Mucosa of descending colon (tissue), 3 donors: ENCODE data around the gene ARL14EP. TPM values are rescaled to one million over a fixed set of nuclear protein-coding genes. Genes with fewer than 3 reads are reported as not detected.

Source experiments
- ATAC-seq: fragments of 200-7000 bp; cut with Tn5 transposase; one replicate; pipeline ENCODE4 v1.9.1; 2020; ENCODE audit warnings: mild to moderate bottlenecking, moderate library complexity
- DNase-seq, 3 donors: peaks; one replicate each; pipeline ENCODE4 v3.0.0-alpha.2; 2020
- H3K36me3 ChIP-seq: fragments of 200-600 bp; one replicate; pipeline ENCODE4 v1.8.0; 2021; ENCODE audit warnings: low read depth, mild to moderate bottlenecking
- H3K4me1 ChIP-seq: fragments of 200-600 bp; one replicate; pipeline ENCODE4 v1.8.0; 2021; ENCODE audit warnings: low read depth, mild to moderate bottlenecking
- H3K4me3 ChIP-seq: fragments of 200-600 bp; one replicate; pipeline ENCODE4 v1.8.0; 2021; ENCODE audit warnings: mild to moderate bottlenecking
- H3K9me3 ChIP-seq: fragments of 200-600 bp; one replicate; pipeline ENCODE4 v1.8.0; 2021; ENCODE audit warnings: mild to moderate bottlenecking
- CTCF ChIP-seq: fragments of 200-600 bp; IDR thresholded peaks from one replicate; pipeline ENCODE4 v1.8.0; 2022; ENCODE audit warnings: antibody characterized with exemption, mild to moderate bottlenecking
- intact Hi-C, 2 donors: fragments of 100-400 bp; cut with DNase I in 1 of 2; cut with micrococcal nuclease in 1 of 2; formaldehyde crosslinking; loops; one replicate each; pipeline versions ENCODE4 v1.11.0 to v1.11.1; 2022; cut with DNase I, micrococcal nuclease
- total RNA-seq, 3 donors: library from RNA; stranded (reverse); fragmentation: NEBNext Ultra II Directional in 2 of 3; extraction: Animal tissue kit (Norgen Biotek cat#: 25700) in 2 of 3; gene quantifications; one replicate each; pipeline versions ENCODE4 v1.2.1 to v1.2.4, GENCODE V29; 2021 to 2023
- donor health status: DM: no; HTN: no; CAD: no; lungs with moderate emphysema.
- donor health status: DM: no; HTN: no; CAD: no.
- donor health status: DM: no; HTN: yes; CAD: no.

Gene ARL14EP
- total RNA-seq, 3 donors from 2014 or later, result 9.8 to 23.0 (median 14.7) TPM

DNA sequence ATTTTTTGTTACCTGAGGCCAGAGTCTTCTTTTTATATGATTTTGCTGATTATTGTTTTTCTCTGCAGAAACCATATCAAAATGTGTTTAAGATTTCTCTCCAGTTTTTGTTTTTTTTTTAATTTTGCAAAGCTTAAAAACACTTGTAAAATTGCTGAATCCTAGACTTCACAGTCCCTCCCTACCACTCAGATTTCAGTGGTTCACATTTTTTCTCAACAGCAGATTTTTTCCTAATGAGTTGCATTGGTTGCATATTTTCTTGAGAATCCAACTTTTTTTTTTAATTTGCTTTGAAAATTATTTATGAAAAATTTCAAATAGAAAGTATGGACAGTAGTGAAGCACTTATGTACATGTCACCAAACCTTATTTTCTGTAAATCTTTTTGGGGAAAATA, 5.8 kb downstream of the ARL14EP start:
- Histone ChIP-seq H3K4me1 (peaks cover 17% of the 10 kb centered on the region), H3K36me3 (no peaks in the 10 kb centered on the region), H3K9me3 (no peaks in the 10 kb centered on the region), H3K4me3 (no peak overlapping the region)
- intact Hi-C loops, result no loop called here
- no peak for ATAC-seq
- no peak for DNase-seq
- no peak for TF ChIP-seq CTCF

- no peak for DNase-seq
- ATAC-seq, result no peak
- intact Hi-C loops, result no loop called here
- H3K4me1 ChIP-seq, result peaks cover 10% of the 10 kb centered on the region
- H3K9me3 ChIP-seq, result no peaks in the 10 kb centered on the region
- no peak for TF ChIP-seq CTCF
- no peak overlapping the region for H3K4me3 ChIP-seq
- H3K36me3 ChIP-seq, result no peaks in the 10 kb centered on the region
Observed at GRCh38 chr11:30329150-30329940, 6.4 kb downstream of the ARL14EP start.

- Histone ChIP-seq H3K9me3 (no peaks in the 10 kb centered on the region), H3K36me3 (no peaks in the 10 kb centered on the region), H3K4me3 (no peak overlapping the region), H3K4me1 (no peaks in the 10 kb centered on the region)
- DNase-seq, result no peak
- intact Hi-C loops, result no loop called here
- no peak for TF ChIP-seq CTCF
- ATAC-seq, result no peak
Observed at GRCh38 chr11:30333405-30333804, 10.5 kb downstream of the ARL14EP start.

GRCh38 chr11:30342736-30343166, 19.8 kb downstream of the ARL14EP start:
- TF ChIP-seq CTCF, result no peak
- peak in 1 of 3 donors; percentile 14 for DNase-seq
- H3K36me3 ChIP-seq, result no peaks in the 10 kb centered on the region
- H3K4me3 ChIP-seq, result no peak overlapping the region
- intact Hi-C loops, result loop anchor here (10.0 kb wide), 2 partner anchors 522 to 572 kb away; no protein-coding TSS in a partner anchor
- no peaks in the 10 kb centered on the region for H3K4me1 ChIP-seq
- ATAC-seq, result peak; percentile 75
- H3K9me3 ChIP-seq, result no peaks in the 10 kb centered on the region

DNA sequence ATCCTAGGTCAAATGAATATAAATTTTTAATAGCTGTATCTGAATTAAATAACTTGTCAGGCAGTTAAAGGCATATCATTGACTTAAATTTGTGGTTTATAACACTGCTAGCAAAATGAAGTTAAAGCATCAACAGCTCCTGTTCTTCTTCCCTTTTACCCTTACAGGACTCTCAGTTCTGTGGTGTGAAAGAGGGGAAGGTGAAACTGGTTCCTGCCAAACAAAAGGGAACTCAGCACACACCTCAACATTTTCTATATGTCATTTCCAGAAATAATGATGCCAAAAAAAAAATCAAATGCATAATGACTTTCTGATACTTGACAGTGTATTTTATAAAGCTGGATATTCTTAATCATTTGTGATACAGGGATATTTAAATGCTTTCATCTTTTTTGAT, 21.2 kb downstream of the ARL14EP start:
- TF ChIP-seq CTCF, result no peak
- no peaks in the 10 kb centered on the region for H3K36me3 ChIP-seq
- intact Hi-C loops, result loop anchor here (10.0 kb wide), 2 partner anchors 521 to 571 kb away; no protein-coding TSS in a partner anchor
- no peaks in the 10 kb centered on the region for H3K9me3 ChIP-seq
- no peaks in the 10 kb centered on the region for H3K4me1 ChIP-seq
- ATAC-seq (no peak), DNase-seq (no peak)
- H3K4me3 ChIP-seq, result no peak overlapping the region
